ENCODE results near the gene MED27.

DNA sequence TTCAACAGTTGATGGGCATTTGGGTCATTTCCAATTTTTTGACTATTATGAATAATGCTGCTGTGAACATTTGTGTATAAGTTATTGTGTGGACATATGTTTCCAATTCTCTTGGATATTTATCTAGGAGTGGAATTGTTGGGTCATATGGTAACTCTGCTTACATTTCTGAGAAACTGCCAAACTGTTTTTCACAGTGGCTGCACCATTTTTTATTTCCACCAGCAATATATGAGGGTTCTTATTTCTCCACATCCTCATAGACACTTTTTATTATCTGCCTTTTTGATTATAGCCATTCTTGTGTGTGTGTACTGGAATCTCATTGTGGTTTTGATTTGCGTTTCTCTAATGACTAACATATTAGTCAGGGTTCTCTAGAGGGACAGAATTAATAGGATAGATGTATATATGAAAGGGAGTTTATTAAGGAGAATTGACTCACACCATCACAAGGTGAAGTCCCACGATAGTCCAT is 14.7 kb upstream of the MED27 start:
- TF ChIP-seq, protein P1, sequence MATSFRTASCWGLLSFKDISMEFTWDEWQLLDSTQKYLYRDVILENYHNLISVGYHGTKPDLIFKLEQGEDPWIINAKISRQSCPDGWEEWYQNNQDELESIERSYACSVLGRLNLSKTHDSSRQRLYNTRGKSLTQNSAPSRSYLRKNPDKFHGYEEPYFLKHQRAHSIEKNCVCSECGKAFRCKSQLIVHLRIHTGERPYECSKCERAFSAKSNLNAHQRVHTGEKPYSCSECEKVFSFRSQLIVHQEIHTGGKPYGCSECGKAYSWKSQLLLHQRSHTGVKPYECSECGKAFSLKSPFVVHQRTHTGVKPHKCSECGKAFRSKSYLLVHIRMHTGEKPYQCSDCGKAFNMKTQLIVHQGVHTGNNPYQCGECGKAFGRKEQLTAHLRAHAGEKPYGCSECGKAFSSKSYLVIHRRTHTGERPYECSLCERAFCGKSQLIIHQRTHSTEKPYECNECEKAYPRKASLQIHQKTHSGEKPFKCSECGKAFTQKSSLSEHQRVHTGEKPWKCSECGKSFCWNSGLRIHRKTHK (tag by site-specific recombination; IDR thresholded peaks at IDR 0.05) = no peak
- TF ChIP-seq, protein P2, sequence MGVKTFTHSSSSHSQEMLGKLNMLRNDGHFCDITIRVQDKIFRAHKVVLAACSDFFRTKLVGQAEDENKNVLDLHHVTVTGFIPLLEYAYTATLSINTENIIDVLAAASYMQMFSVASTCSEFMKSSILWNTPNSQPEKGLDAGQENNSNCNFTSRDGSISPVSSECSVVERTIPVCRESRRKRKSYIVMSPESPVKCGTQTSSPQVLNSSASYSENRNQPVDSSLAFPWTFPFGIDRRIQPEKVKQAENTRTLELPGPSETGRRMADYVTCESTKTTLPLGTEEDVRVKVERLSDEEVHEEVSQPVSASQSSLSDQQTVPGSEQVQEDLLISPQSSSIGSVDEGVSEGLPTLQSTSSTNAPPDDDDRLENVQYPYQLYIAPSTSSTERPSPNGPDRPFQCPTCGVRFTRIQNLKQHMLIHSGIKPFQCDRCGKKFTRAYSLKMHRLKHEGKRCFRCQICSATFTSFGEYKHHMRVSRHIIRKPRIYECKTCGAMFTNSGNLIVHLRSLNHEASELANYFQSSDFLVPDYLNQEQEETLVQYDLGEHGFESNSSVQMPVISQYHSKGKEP (tag by site-specific recombination; IDR thresholded peaks at IDR 0.05) = no peak
- TF ChIP-seq, protein P3, sequence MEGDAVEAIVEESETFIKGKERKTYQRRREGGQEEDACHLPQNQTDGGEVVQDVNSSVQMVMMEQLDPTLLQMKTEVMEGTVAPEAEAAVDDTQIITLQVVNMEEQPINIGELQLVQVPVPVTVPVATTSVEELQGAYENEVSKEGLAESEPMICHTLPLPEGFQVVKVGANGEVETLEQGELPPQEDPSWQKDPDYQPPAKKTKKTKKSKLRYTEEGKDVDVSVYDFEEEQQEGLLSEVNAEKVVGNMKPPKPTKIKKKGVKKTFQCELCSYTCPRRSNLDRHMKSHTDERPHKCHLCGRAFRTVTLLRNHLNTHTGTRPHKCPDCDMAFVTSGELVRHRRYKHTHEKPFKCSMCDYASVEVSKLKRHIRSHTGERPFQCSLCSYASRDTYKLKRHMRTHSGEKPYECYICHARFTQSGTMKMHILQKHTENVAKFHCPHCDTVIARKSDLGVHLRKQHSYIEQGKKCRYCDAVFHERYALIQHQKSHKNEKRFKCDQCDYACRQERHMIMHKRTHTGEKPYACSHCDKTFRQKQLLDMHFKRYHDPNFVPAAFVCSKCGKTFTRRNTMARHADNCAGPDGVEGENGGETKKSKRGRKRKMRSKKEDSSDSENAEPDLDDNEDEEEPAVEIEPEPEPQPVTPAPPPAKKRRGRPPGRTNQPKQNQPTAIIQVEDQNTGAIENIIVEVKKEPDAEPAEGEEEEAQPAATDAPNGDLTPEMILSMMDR (tag by site-specific recombination; IDR thresholded peaks at IDR 0.05) = no peak
- TF ChIP-seq, protein P4, sequence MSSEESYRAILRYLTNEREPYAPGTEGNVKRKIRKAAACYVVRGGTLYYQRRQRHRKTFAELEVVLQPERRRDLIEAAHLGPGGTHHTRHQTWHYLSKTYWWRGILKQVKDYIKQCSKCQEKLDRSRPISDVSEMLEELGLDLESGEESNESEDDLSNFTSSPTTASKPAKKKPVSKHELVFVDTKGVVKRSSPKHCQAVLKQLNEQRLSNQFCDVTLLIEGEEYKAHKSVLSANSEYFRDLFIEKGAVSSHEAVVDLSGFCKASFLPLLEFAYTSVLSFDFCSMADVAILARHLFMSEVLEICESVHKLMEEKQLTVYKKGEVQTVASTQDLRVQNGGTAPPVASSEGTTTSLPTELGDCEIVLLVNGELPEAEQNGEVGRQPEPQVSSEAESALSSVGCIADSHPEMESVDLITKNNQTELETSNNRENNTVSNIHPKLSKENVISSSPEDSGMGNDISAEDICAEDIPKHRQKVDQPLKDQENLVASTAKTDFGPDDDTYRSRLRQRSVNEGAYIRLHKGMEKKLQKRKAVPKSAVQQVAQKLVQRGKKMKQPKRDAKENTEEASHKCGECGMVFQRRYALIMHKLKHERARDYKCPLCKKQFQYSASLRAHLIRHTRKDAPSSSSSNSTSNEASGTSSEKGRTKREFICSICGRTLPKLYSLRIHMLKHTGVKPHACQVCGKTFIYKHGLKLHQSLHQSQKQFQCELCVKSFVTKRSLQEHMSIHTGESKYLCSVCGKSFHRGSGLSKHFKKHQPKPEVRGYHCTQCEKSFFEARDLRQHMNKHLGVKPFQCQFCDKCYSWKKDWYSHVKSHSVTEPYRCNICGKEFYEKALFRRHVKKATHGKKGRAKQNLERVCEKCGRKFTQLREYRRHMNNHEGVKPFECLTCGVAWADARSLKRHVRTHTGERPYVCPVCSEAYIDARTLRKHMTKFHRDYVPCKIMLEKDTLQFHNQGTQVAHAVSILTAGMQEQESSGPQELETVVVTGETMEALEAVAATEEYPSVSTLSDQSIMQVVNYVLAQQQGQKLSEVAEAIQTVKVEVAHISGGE (tag by site-specific recombination; conservative IDR thresholded peaks at IDR 0.05; ENCODE audit: low read depth) = no peak
- TF ChIP-seq SP2 (tag by site-specific recombination; IDR thresholded peaks at IDR 0.05) = no peak
- TF ChIP-seq, protein P5, sequence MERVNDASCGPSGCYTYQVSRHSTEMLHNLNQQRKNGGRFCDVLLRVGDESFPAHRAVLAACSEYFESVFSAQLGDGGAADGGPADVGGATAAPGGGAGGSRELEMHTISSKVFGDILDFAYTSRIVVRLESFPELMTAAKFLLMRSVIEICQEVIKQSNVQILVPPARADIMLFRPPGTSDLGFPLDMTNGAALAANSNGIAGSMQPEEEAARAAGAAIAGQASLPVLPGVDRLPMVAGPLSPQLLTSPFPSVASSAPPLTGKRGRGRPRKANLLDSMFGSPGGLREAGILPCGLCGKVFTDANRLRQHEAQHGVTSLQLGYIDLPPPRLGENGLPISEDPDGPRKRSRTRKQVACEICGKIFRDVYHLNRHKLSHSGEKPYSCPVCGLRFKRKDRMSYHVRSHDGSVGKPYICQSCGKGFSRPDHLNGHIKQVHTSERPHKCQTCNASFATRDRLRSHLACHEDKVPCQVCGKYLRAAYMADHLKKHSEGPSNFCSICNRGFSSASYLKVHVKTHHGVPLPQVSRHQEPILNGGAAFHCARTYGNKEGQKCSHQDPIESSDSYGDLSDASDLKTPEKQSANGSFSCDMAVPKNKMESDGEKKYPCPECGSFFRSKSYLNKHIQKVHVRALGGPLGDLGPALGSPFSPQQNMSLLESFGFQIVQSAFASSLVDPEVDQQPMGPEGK (tag by site-specific recombination; IDR thresholded peaks at IDR 0.05) = no peak
- no peak for TF ChIP-seq ZNF138 (tag by site-specific recombination; IDR thresholded peaks at IDR 0.05; ENCODE audit: borderline replicate concordance)
- TF ChIP-seq, protein P6, sequence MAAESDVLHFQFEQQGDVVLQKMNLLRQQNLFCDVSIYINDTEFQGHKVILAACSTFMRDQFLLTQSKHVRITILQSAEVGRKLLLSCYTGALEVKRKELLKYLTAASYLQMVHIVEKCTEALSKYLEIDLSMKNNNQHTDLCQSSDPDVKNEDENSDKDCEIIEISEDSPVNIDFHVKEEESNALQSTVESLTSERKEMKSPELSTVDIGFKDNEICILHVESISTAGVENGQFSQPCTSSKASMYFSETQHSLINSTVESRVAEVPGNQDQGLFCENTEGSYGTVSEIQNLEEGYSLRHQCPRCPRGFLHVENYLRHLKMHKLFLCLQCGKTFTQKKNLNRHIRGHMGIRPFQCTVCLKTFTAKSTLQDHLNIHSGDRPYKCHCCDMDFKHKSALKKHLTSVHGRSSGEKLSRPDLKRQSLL (tag by site-specific recombination; IDR thresholded peaks at IDR 0.05) = no peak
- no peak for TF ChIP-seq ZNF837 (tag by site-specific recombination; IDR thresholded peaks at IDR 0.05)
- TF ChIP-seq, protein P7, sequence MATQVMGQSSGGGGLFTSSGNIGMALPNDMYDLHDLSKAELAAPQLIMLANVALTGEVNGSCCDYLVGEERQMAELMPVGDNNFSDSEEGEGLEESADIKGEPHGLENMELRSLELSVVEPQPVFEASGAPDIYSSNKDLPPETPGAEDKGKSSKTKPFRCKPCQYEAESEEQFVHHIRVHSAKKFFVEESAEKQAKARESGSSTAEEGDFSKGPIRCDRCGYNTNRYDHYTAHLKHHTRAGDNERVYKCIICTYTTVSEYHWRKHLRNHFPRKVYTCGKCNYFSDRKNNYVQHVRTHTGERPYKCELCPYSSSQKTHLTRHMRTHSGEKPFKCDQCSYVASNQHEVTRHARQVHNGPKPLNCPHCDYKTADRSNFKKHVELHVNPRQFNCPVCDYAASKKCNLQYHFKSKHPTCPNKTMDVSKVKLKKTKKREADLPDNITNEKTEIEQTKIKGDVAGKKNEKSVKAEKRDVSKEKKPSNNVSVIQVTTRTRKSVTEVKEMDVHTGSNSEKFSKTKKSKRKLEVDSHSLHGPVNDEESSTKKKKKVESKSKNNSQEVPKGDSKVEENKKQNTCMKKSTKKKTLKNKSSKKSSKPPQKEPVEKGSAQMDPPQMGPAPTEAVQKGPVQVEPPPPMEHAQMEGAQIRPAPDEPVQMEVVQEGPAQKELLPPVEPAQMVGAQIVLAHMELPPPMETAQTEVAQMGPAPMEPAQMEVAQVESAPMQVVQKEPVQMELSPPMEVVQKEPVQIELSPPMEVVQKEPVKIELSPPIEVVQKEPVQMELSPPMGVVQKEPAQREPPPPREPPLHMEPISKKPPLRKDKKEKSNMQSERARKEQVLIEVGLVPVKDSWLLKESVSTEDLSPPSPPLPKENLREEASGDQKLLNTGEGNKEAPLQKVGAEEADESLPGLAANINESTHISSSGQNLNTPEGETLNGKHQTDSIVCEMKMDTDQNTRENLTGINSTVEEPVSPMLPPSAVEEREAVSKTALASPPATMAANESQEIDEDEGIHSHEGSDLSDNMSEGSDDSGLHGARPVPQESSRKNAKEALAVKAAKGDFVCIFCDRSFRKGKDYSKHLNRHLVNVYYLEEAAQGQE (tag by site-specific recombination; IDR thresholded peaks at IDR 0.05) = no peak
- TF ChIP-seq YY2 (tag by site-specific recombination; IDR thresholded peaks at IDR 0.05) = no peak
- no peak for TF ChIP-seq ZNF433 (tag by site-specific recombination; IDR thresholded peaks at IDR 0.05; ENCODE audit: low read depth)

Measured in HEK293 (cell line).